HUES48 (cell line): ENCODE measurements around the gene MMP28.
"Not testable (repeated sequence)": the region's sequence is repeated elsewhere in the genome, so short reads cannot be mapped to it uniquely, and the experiment has no call there.

ENCODE experiments used
- H3K27ac ChIP-seq: one replicate; pipeline ENCODE4 v1.7.0; 2013; ENCODE audit warnings: low read depth, low read length, inconsistent platforms
- H3K27me3 ChIP-seq: 2 replicates; pipeline ENCODE4 v1.6.1; 2013; ENCODE audit warnings: mild to moderate bottlenecking, low read length; ENCODE audit not compliant: control insufficient read depth, insufficient read depth
- H3K36me3 ChIP-seq: 2 replicates; pipeline ENCODE4 v1.6.1; 2013; ENCODE audit warnings: low read length; ENCODE audit not compliant: control insufficient read depth, insufficient read depth
- H3K4me1 ChIP-seq: 2 replicates; pipeline ENCODE4 v1.6.1; 2013; ENCODE audit warnings: mild to moderate bottlenecking, low read length; ENCODE audit not compliant: control insufficient read depth, insufficient read depth
- H3K4me3 ChIP-seq: 2 replicates; pipeline ENCODE4 v1.5.1; 2013; ENCODE audit warnings: mild to moderate bottlenecking, low read depth, low read length
- H3K9ac ChIP-seq: 2 replicates; pipeline ENCODE4 v1.6.1; 2013; ENCODE audit warnings: mild to moderate bottlenecking, low read depth, low read length, moderate library complexity
- H3K9me3 ChIP-seq: 2 replicates; pipeline ENCODE4 v1.6.1; 2013; ENCODE audit warnings: low read length; ENCODE audit not compliant: control insufficient read depth, insufficient read depth

The MMP28 gene

GRCh38 chr17:35765086-35765710, 30.2 kb downstream of the MMP28 start:
- Histone ChIP-seq H3K27me3 (peaks cover 11% of the 10 kb centered on the region), H3K9ac (no peak overlapping the region), H3K9me3 (no peaks in the 10 kb centered on the region), H3K36me3 (no peaks in the 10 kb centered on the region), H3K27ac (no peak overlapping the region), H3K4me3 (0 out of 2 replicates have a peak overlapping the region, but pooled peaks have one; percentile 69), H3K4me1 (no peaks in the 10 kb centered on the region)

- H3K27ac ChIP-seq = no peak overlapping the region
- H3K4me3 ChIP-seq = peak overlapping the region; percentile 69
- no peaks in the 10 kb centered on the region for H3K9me3 ChIP-seq
- no peaks in the 10 kb centered on the region for H3K36me3 ChIP-seq
- H3K27me3 ChIP-seq = peaks cover 11% of the 10 kb centered on the region
- no peak overlapping the region; the same call in 1 of the 2 replicates for H3K9ac ChIP-seq
- H3K4me1 ChIP-seq = no peaks in the 10 kb centered on the region
Observed at GRCh38 chr17:35764123-35764991, 31.1 kb downstream of the MMP28 start.

GRCh38 chr17:35763767-35764122, 31.7 kb downstream of the MMP28 start:
- H3K27me3 ChIP-seq = peaks cover 8% of the 10 kb centered on the region
- no peak overlapping the region for H3K9ac ChIP-seq
- H3K4me3 ChIP-seq = peak overlapping the region; percentile 69; the same call in 1 of the 2 replicates
- H3K4me1 ChIP-seq = no peaks in the 10 kb centered on the region
- no peaks in the 10 kb centered on the region for H3K9me3 ChIP-seq
- H3K36me3 ChIP-seq = no peaks in the 10 kb centered on the region
- H3K27ac ChIP-seq = no peak overlapping the region

- no peak overlapping the region for H3K4me3 ChIP-seq
- H3K9ac ChIP-seq = no peak overlapping the region
- no peaks in the 10 kb centered on the region for H3K4me1 ChIP-seq
- H3K9me3 ChIP-seq = no peaks in the 10 kb centered on the region
- peaks cover 8% of the 10 kb centered on the region for H3K27me3 ChIP-seq
- H3K36me3 ChIP-seq = no peaks in the 10 kb centered on the region
- no peak overlapping the region for H3K27ac ChIP-seq
Observed at GRCh38 chr17:35761601-35762000, 33.8 kb downstream of the MMP28 start.

- Histone ChIP-seq H3K9me3 (no peaks in the 10 kb centered on the region), H3K4me3 (no peak within 1 kb of the TSS), H3K27ac (no peak within 1 kb of the TSS), H3K4me1 (no peaks in the 10 kb centered on the region), H3K36me3 (no peaks in the 10 kb centered on the region), H3K27me3 (peaks cover 8% of the 10 kb centered on the region), H3K9ac (no peak within 1 kb of the TSS)
Observed at GRCh38 chr17:35760587-35760986, 34.9 kb downstream of the MMP28 start, which contains the start of gene C17orf50. Gene C17orf50, plus strand, starts transcription at chr17:35760887. Its CDS starts 55 bp downstream, at chr17:35760942.

GRCh38 chr17:35757243-35757642, 38.2 kb downstream of the MMP28 start:
- Histone ChIP-seq H3K9ac (no peak overlapping the region), H3K36me3 (no peaks in the 10 kb centered on the region), H3K4me1 (no peaks in the 10 kb centered on the region), H3K27ac (no peak overlapping the region), H3K4me3 (no peak overlapping the region), H3K27me3 (no peaks in the 10 kb centered on the region), H3K9me3 (no peaks in the 10 kb centered on the region)

GRCh38 chr17:35752945-35753764, 42.3 kb downstream of the MMP28 start, which contains the start of gene GAS2L2:
Gene GAS2L2, minus strand, starts transcription at chr17:35753239. Its CDS starts 389 bp downstream, at chr17:35752850.
- Histone ChIP-seq H3K4me3 (no peak within 1 kb of the TSS), H3K9me3 (no peaks in the 10 kb centered on the region), H3K36me3 (no peaks in the 10 kb centered on the region), H3K27me3 (peaks cover 13% of the 10 kb centered on the region), H3K4me1 (no peaks in the 10 kb centered on the region), H3K9ac (no peak within 1 kb of the TSS), H3K27ac (no peak within 1 kb of the TSS)

GRCh38 chr17:35752471-35752870, 43.0 kb downstream of the MMP28 start:
- no peak overlapping the region for H3K9ac ChIP-seq

GRCh38 chr17:35751541-35751940, 43.9 kb downstream of the MMP28 start:
- not testable (repeated sequence) for H3K36me3 ChIP-seq, H3K9ac ChIP-seq
- peaks cover 13% of the 10 kb centered on the region for H3K27me3 ChIP-seq

More at GRCh38 chr17:35752471-35752870, 43.0 kb downstream of the MMP28 start:
- H3K27ac ChIP-seq = no peak overlapping the region
- H3K27me3 ChIP-seq = peaks cover 13% of the 10 kb centered on the region
- H3K4me3 ChIP-seq = no peak overlapping the region
- no peaks in the 10 kb centered on the region for H3K4me1 ChIP-seq
- H3K9me3 ChIP-seq = no peaks in the 10 kb centered on the region
- no peaks in the 10 kb centered on the region for H3K36me3 ChIP-seq

GRCh38 chr17:35750526-35751395, 44.7 kb downstream of the MMP28 start:
- no peak overlapping the region for H3K4me3 ChIP-seq
- no peak overlapping the region for H3K9ac ChIP-seq
- H3K27me3 ChIP-seq = peaks cover 13% of the 10 kb centered on the region
- no peaks in the 10 kb centered on the region for H3K4me1 ChIP-seq
- H3K36me3 ChIP-seq = no peaks in the 10 kb centered on the region
- H3K9me3 ChIP-seq = no peaks in the 10 kb centered on the region
- no peak overlapping the region for H3K27ac ChIP-seq

More at GRCh38 chr17:35751541-35751940, 43.9 kb downstream of the MMP28 start:
- not testable (repeated sequence) for H3K4me1 ChIP-seq, H3K4me3 ChIP-seq, H3K27ac ChIP-seq, H3K9me3 ChIP-seq
